ENCODE measurements around the gene PEX26. TPM values are rescaled to one million over a fixed set of nuclear protein-coding genes. Genes with fewer than 3 reads are reported as not detected.

Gene PEX26
- total and polyA plus RNA-seq, 2 donors (not counting 1 experiment from before 2014, with no cell fraction given) = 10.9 to 33.4 TPM

DNA sequence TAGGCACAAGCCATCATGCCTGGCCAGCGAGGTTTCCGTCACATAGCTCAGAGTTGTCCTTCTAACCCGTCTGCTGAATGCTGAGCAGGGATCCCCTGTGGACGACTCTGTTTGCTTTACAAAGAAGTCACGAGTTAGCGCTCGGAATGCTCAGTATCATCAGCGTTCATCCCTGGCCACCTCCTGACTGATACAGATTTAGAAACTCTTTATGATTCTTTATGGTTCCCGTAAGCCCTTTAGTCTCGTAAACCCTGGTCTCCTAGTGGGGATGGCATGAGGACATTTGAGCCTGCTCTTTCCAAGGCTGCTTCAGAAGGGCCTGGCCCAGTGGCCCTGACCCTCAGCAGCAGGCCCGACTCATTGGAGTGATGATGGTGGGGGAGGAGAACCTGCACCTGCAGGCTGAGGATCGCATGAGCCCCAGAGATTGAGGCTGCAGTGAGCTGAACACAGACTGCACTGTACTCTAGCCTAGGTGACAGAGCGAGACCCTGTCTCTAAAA is 9.6 kb downstream of the PEX26 start:
- Histone ChIP-seq H3K36me3 (replicated peaks in 1 of 2; ENCODE audit: control extremely low read depth in 1 of 2, control insufficient read depth in 1 of 2, extremely low read depth in 1 of 2, insufficient read depth in 2 of 2, low read length in 1 of 2) (peaks cover 0 to 64% of the 10 kb centered on the region in 2 experiments), H3K27ac (ENCODE audit: low read length in 2 of 2) (no peak overlapping the region), H3K4me2 (replicated peaks; ENCODE audit: low read depth, low read length, poor library complexity, severe bottlenecking) (no peak overlapping the region), H3K4me1 (ENCODE audit: control insufficient read depth in 2 of 2, insufficient read depth in 2 of 2, low read length in 2 of 2) (no peaks in the 10 kb centered on the region), H3K9me3 (ENCODE audit: control extremely low read depth in 1 of 3, control insufficient read depth in 2 of 3, insufficient read depth in 1 of 3, low read length in 2 of 3) (no peaks in the 10 kb centered on the region), H3K27me3 (replicated peaks in 1 of 4; ENCODE audit: control extremely low read depth in 1 of 4, control insufficient read depth in 3 of 4, insufficient read depth in 4 of 4, low read length in 3 of 4) (no peaks in the 10 kb centered on the region), H3K9ac (ENCODE audit: low read length) (no peak overlapping the region), H2AFZ (ENCODE audit: insufficient read depth, low read depth, low read length, poor library complexity, severe bottlenecking) (no peak overlapping the region), H3K4me3 (ENCODE audit: control extremely low read depth in 1 of 5, extremely low read depth in 1 of 5, insufficient read depth in 1 of 5, low read depth in 2 of 5, low read length in 4 of 5) (no peak overlapping the region), H4K20me1 (ENCODE audit: control insufficient read depth, insufficient read depth, low read length, poor library complexity, severe bottlenecking) (peaks cover 7% of the 10 kb centered on the region), H3K79me2 (ENCODE audit: control insufficient read depth, insufficient read depth, low read length) (peaks cover 23% of the 10 kb centered on the region)
- H3K4me1 Mint-ChIP-seq = peaks cover 11% of the 10 kb centered on the region
- ATAC-seq (ENCODE audit: low read depth) (no peak), DNase-seq (no peak)
- H3K9me3 Mint-ChIP-seq (ENCODE audit: insufficient read depth) = no peaks in the 10 kb centered on the region
- H3K27me3 Mint-ChIP-seq = no peaks in the 10 kb centered on the region
- intact Hi-C loops (cut with micrococcal nuclease) = no loop called here
- H3K27ac Mint-ChIP-seq = no peak overlapping the region
- TF ChIP-seq, protein P1, sequence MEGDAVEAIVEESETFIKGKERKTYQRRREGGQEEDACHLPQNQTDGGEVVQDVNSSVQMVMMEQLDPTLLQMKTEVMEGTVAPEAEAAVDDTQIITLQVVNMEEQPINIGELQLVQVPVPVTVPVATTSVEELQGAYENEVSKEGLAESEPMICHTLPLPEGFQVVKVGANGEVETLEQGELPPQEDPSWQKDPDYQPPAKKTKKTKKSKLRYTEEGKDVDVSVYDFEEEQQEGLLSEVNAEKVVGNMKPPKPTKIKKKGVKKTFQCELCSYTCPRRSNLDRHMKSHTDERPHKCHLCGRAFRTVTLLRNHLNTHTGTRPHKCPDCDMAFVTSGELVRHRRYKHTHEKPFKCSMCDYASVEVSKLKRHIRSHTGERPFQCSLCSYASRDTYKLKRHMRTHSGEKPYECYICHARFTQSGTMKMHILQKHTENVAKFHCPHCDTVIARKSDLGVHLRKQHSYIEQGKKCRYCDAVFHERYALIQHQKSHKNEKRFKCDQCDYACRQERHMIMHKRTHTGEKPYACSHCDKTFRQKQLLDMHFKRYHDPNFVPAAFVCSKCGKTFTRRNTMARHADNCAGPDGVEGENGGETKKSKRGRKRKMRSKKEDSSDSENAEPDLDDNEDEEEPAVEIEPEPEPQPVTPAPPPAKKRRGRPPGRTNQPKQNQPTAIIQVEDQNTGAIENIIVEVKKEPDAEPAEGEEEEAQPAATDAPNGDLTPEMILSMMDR (IDR thresholded peaks at IDR 0.05) = no peak
- no peak for TF ChIP-seq EZH2 (IDR thresholded peaks at IDR 0.05; ENCODE audit: borderline replicate concordance, insufficient read depth, low read depth, low read length, poor library complexity, severe bottlenecking)
- H3K4me3 Mint-ChIP-seq = no peak overlapping the region
- ChIA-PET POLR2A (no interaction called here), CTCF (interaction anchor here (1.2 to 1.7 kb wide), 2 partner anchors 9 to 11 kb away, joined by 4 to 7 read pairs; partner anchors contain the start of gene PEX26)
- 93% methylated on average over 8 of the region's 13 CpGs for WGBS (ENCODE audit: insufficient coverage)

DNA sequence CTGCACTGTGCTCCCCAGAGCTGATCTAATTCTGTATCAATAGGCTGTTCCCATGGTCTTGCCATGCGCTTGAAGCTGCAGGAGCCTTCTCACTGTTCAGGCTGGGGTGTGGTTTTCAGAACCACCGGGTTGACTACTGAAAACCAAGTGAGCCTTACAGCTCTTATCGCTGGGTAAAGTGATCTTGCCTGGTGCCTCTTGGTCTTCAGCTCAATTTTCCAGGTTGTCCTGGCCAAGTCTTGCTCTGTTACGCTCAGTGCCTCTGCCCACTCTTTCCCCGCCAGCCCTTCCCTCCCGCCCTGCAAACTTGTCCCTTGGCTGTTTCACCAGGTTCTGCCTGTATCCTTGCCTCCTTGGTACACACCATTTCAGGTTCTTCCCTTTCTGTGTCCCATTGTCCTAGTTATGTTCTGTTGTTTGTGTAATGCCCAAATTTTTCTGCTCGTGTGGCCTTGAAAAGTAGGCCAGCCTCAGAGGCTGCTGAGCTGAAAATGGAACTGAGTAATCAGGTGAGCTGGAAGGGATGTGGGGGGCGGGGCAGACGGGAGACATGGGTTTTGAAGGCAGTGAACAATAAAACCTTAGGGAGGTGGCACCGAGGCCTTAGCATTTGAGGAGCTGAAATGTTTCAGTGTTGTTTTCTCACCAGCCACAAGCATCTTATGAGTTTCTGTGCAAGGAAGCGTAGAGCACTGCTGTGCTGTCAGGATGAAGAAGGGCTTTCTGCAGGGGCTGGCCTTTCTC is 11.2 kb downstream of the PEX26 start:
- no peak overlapping the region for H3K27ac ChIP-seq (ENCODE audit: low read length in 2 of 2)
- no peak overlapping the region for H3K4me3 Mint-ChIP-seq
- H3K79me2 ChIP-seq (ENCODE audit: control insufficient read depth, insufficient read depth, low read length) = peaks cover 8% of the 10 kb centered on the region
- peaks cover 0 to 49% of the 10 kb centered on the region in 2 experiments for H3K36me3 ChIP-seq (replicated peaks in 1 of 2; ENCODE audit: control extremely low read depth in 1 of 2, control insufficient read depth in 1 of 2, extremely low read depth in 1 of 2, insufficient read depth in 2 of 2, low read length in 1 of 2)
- peaks cover 9% of the 10 kb centered on the region for H3K4me1 Mint-ChIP-seq
- H3K4me2 ChIP-seq (replicated peaks; ENCODE audit: low read depth, low read length, poor library complexity, severe bottlenecking) = no peak overlapping the region
- H3K9ac ChIP-seq (ENCODE audit: low read length) = no peak overlapping the region
- ChIA-PET CTCF (interaction anchor here (0.8 to 1.3 kb wide), 2 partner anchors 13 to 45 kb away, joined by 3 to 4 read pairs; no protein-coding TSS in a partner anchor), POLR2A (no interaction called here)
- no peaks in the 10 kb centered on the region for H3K27me3 ChIP-seq (replicated peaks in 1 of 4; ENCODE audit: control extremely low read depth in 1 of 4, control insufficient read depth in 3 of 4, insufficient read depth in 4 of 4, low read length in 3 of 4)
- no peaks in the 10 kb centered on the region for H3K27me3 Mint-ChIP-seq
- intact Hi-C loops (cut with micrococcal nuclease) = loop anchor here (1.0 kb wide), 1 partner anchor 23 kb away; no protein-coding TSS in a partner anchor
- DNase-seq (no peak), ATAC-seq (ENCODE audit: low read depth) (no peak)
- no peak overlapping the region for H3K27ac Mint-ChIP-seq
- H3K4me3 ChIP-seq (ENCODE audit: control extremely low read depth in 1 of 5, extremely low read depth in 1 of 5, insufficient read depth in 1 of 5, low read depth in 2 of 5, low read length in 4 of 5) = no peak overlapping the region
- H3K4me1 ChIP-seq (ENCODE audit: control insufficient read depth in 2 of 2, insufficient read depth in 2 of 2, low read length in 2 of 2) = no peaks in the 10 kb centered on the region
- H3K9me3 Mint-ChIP-seq (ENCODE audit: insufficient read depth) = no peaks in the 10 kb centered on the region
- H4K20me1 ChIP-seq (ENCODE audit: control insufficient read depth, insufficient read depth, low read length, poor library complexity, severe bottlenecking) = no peaks in the 10 kb centered on the region
- no peak for TF ChIP-seq EZH2 (IDR thresholded peaks at IDR 0.05; ENCODE audit: borderline replicate concordance, insufficient read depth, low read depth, low read length, poor library complexity, severe bottlenecking)
- TF ChIP-seq, protein P1 (IDR thresholded peaks at IDR 0.05) = no peak
- 81% methylated on average over 9 of the region's 11 CpGs for WGBS (ENCODE audit: insufficient coverage)
- H2AFZ ChIP-seq (ENCODE audit: insufficient read depth, low read depth, low read length, poor library complexity, severe bottlenecking) = no peak overlapping the region
- H3K9me3 ChIP-seq (ENCODE audit: control extremely low read depth in 1 of 3, control insufficient read depth in 2 of 3, insufficient read depth in 1 of 3, low read length in 2 of 3) = no peaks in the 10 kb centered on the region

All from B cell (primary cell).